T-helper 1 cell treated with Interleukin-12 subunit alpha and Interleukin-12 subunit beta and Interleukin-4 antibody, amounts not matched to agents 30 μg/mL and 1 μg/mL, for 36 hours (primary cell): ENCODE data around the gene GPT2.

Source experiments
- H3K27ac Mint-ChIP-seq: one replicate; pipeline ENCODE4 v1.8.0; 2021; ENCODE audit warnings: mild to moderate bottlenecking, mixed read lengths
- H3K27me3 Mint-ChIP-seq: one replicate; pipeline ENCODE4 v1.8.0; 2021; ENCODE audit warnings: low read depth, mixed read lengths
- H3K36me3 Mint-ChIP-seq: one replicate; pipeline ENCODE4 v1.8.0; 2021; ENCODE audit warnings: low read depth, mixed read lengths
- H3K4me1 Mint-ChIP-seq: one replicate; pipeline ENCODE4 v1.8.0; 2021; ENCODE audit warnings: low read depth, mixed read lengths
- H3K4me3 Mint-ChIP-seq: one replicate; pipeline ENCODE4 v1.8.0; 2021; ENCODE audit warnings: mild to moderate bottlenecking, moderate library complexity, mixed read lengths
- H3K9me3 Mint-ChIP-seq: one replicate; pipeline ENCODE4 v1.8.0; 2021; ENCODE audit warnings: mixed read lengths

GPT2 gene

DNA sequence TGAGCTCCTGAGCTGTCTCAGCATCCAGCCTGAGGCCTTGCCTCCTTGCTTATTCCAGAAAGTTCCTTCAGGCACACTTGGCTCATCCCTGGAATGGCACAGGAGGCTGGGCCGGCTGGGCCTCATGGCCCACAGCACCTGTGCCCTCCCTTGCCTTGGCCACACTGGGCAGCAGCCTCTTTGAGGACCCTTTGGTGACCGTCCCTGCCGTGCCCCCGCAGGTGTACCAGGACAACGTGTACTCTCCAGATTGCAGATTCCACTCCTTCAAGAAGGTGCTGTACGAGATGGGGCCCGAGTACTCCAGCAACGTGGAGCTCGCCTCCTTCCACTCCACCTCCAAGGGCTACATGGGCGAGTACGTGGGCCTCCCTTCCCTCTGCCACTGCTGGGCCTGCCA is 34.2 kb downstream of the GPT2 start:
- H3K4me3 Mint-ChIP-seq: no peak overlapping the region
- H3K27ac Mint-ChIP-seq: no peak overlapping the region
- no peaks in the 10 kb centered on the region for H3K27me3 Mint-ChIP-seq
- H3K4me1 Mint-ChIP-seq: peaks cover 2% of the 10 kb centered on the region
- no peaks in the 10 kb centered on the region for H3K9me3 Mint-ChIP-seq
- peaks cover 8% of the 10 kb centered on the region for H3K36me3 Mint-ChIP-seq

DNA sequence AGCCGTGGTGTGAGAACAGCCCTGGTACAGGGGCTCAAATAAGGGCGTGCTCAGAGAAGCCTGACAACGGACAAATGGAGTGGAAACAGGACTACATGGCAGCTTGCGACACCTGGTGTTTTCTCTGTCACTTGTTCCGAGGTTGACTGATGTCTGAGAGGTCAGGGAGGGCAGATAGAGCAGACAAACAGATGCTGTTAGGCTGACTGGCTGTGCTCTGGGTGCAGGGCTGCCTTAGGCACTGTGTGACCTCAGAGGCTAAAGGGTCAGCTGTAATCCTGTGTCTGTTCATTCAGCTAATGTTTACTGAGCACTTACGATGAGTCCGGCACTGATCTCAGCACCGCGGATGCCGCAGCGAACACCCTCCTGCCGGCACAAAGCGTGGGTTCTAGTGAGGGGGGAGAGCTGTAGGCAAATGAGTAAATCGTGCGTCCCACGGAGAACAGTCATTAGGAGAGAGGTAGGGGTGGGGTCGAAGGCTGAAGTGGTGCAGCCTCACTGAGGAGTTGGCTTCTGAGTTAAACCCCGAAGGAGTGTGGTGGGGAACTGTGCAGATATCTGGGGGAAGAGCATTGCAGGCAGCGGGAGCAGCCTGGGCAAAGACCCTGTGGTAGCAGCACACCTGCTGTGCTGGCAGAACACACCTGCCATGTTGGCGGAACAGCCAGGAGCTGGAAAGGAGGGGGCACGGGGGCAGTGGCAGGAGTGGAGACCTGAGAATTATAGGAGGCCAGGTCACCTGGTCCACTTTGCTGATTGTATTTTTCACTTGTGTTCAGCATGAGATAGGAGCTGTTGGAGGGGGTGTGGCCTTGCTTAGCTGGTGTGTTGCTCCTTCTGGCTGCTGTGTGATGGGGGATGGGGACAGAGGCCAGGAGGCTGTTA is 35.0 kb downstream of the GPT2 start:
- Mint-ChIP-seq H3K4me1 (peaks cover 2% of the 10 kb centered on the region), H3K27ac (no peak overlapping the region), H3K4me3 (no peak overlapping the region), H3K9me3 (no peaks in the 10 kb centered on the region), H3K27me3 (no peaks in the 10 kb centered on the region), H3K36me3 (peaks cover 8% of the 10 kb centered on the region)

DNA sequence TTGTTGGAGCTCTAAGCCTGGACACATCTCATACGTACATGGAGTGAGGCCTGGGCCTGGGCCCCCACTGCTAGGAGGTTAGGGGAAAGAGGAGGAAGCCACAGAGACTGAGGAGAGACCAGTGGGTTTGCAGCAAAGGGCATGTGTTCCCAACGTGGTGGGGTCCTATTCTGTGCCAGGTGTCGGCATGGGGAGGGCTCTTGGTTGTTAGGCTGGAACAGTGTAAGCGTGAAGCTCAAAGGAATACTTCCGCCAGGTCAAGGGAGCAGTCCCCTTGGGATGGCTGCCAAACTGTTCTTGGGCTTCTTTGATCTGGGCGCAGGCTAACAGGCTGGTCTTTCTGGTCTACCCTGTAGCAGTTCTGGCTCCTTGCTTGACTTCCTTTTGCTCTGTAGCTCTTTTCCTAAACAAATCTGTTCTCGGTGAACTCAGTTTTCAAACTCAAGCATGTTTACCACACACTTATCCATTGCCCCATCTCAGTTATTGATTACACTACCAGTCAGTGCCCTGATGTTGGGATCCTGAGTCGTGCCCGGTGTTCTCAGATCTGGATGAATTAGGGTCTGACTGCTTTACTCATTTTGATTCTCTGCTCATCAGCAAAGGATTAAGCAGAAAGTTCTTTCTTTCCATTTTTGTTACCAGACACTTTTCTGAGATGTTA is 36.4 kb downstream of the GPT2 start:
- Mint-ChIP-seq H3K27me3 (no peaks in the 10 kb centered on the region), H3K36me3 (peaks cover 6% of the 10 kb centered on the region), H3K27ac (no peak overlapping the region), H3K4me3 (no peak overlapping the region), H3K9me3 (no peaks in the 10 kb centered on the region), H3K4me1 (peaks cover 2% of the 10 kb centered on the region)

DNA sequence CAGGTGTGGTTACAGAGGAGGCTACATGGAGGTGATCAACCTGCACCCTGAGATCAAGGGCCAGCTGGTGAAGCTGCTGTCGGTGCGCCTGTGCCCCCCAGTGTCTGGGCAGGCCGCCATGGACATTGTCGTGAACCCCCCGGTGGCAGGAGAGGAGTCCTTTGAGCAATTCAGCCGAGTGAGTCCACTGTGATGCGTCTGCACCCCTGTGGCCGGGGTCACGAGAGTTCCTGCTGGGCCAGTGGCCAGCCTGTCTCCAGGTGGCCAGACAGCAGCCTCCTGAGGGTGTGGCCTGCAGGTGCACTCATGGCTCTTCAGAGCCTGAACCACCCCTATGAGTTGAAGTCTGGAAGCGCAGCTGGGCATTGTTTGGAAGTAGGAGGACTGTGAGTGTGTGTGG is 38.1 kb downstream of the GPT2 start:
- Mint-ChIP-seq H3K9me3 (no peaks in the 10 kb centered on the region), H3K4me1 (peaks cover 2% of the 10 kb centered on the region), H3K27ac (no peak overlapping the region), H3K4me3 (no peak overlapping the region), H3K36me3 (peaks cover 3% of the 10 kb centered on the region), H3K27me3 (no peaks in the 10 kb centered on the region)

DNA sequence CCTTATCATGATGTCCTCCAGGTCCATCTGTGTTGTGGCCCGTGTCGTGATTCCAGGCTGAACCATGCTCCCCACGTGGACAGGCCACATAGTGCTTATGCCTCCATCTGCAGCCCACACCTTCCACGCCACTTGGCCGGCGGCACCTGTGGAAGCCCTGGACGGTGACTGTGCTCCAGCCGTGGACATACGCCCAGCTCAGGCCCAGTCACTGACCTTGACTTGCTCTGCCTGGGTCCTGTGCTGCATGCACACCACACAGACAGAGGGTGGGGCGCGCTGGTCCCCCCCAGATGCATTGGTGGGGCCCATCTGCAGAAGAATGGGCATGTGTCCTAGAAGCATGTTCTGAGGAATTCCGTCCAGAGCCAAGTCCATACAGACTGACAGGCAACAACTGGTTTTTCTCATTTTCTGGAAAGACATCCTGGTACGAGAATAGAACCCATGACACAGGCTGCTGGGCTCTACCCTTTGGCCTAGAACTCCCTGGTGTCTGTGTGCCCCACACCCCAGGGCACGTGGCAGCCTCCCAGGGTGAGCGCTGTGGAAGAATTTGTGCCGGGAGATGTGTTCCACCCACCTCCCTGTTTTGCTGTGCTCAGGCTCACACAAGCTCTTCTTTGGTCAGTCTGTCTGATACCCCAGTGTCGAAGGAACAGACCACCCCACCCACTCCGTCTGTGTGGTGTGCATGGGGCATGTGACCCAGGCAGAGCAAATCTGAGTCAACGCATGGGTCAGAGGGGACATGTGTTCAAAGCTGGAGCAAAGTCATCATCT is 39.5 kb downstream of the GPT2 start:
- Mint-ChIP-seq H3K9me3 (no peaks in the 10 kb centered on the region), H3K4me1 (peaks cover 2% of the 10 kb centered on the region), H3K27ac (no peak overlapping the region), H3K4me3 (no peak overlapping the region), H3K36me3 (peaks cover 3% of the 10 kb centered on the region), H3K27me3 (no peaks in the 10 kb centered on the region)

DNA sequence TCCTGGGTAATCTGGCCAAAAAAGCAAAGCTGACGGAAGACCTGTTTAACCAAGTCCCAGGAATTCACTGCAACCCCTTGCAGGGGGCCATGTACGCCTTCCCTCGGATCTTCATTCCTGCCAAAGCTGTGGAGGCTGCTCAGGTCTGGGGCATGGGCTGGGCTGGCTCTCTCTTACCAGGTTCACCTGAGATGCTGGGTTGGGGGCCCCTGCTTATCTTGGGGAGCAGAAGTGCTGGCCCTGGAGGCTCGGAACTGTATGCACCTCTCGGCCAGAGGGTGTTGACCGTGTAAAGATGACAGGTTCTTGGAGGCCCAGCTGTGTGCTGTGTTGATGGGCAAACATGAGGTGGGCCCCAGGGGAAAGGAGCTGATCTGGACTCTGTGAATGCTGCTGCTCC is 40.2 kb downstream of the GPT2 start:
- Mint-ChIP-seq H3K4me1 (peaks cover 3% of the 10 kb centered on the region), H3K4me3 (no peak overlapping the region), H3K27ac (no peak overlapping the region), H3K27me3 (no peaks in the 10 kb centered on the region), H3K36me3 (peaks cover 6% of the 10 kb centered on the region), H3K9me3 (no peaks in the 10 kb centered on the region)

DNA sequence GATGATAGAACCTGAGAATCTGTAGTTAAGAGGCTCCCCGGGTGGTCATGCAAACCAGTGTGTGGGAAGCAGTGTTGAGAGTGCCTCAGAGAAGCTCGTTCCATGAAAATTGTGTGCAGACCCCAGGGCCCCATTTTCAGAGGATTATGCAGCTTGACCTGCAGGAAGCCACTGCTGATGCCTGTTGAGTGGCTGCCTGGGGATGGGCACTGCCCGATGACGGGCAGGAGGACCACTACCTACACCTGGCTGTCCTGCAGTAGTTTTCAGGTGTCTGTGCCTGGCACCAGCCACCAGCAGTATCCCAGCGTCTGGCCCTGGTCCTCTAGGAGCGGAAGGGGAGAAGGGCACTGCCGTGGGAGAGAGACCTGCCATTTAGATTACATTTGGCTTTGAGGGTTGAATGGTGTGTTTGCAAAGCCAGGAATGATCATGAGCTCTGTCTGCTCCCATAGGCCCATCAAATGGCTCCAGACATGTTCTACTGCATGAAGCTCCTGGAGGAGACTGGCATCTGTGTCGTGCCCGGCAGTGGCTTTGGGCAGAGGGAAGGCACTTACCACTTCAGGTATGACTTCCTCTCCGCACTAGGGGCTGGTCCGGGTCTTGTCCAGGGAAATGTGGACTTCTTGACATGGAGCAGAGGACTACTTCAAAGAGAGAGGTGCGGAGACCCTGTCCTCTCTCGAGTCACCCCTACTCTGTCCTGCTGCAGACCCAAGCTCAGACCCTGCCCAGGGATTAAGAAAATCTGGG is 42.5 kb downstream of the GPT2 start:
- Mint-ChIP-seq H3K27me3 (no peaks in the 10 kb centered on the region), H3K4me1 (peaks cover 4% of the 10 kb centered on the region), H3K36me3 (peaks cover 4% of the 10 kb centered on the region), H3K4me3 (no peak overlapping the region), H3K27ac (no peak overlapping the region), H3K9me3 (no peaks in the 10 kb centered on the region)

DNA sequence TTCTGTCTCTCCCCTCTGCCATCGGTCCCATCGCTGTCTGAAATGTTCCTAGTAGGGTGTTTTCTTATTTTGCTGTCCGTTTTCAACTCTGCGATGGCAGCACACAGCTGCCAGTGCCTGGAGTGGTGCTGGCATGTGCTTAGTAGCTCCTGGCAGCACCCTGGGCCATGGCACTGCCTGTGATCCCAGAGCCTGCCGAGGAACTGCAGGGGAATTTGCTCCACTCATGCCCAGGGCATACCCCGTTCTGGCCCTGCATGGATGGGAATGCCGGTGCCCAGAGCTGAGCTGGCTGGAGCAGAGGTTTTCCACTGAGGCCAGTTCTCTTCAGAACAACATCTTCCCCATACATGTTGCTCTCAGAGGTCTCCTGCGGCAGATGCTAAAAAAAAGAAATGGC is 43.1 kb downstream of the GPT2 start:
- Mint-ChIP-seq H3K27ac (no peak overlapping the region), H3K4me3 (no peak overlapping the region), H3K36me3 (peaks cover 4% of the 10 kb centered on the region), H3K27me3 (no peaks in the 10 kb centered on the region), H3K9me3 (no peaks in the 10 kb centered on the region), H3K4me1 (peaks cover 4% of the 10 kb centered on the region)

DNA sequence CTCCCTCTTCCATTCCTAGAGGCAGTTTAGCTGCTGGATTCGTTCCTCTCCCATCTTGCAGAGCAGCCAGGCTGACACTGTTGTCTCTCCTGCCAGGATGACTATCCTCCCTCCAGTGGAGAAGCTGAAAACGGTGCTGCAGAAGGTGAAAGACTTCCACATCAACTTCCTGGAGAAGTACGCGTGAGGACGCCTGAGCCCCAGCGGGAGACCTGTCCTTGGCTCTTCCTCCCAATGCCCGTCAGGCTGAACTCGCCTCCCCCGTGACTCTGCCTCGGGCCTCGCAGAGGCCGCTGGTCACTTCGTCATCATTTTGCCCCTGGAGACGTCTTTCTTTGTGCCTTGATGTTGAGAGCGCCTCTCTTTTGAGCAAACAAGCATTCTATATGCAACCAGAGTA is 44.6 kb downstream of the GPT2 start:
- Mint-ChIP-seq H3K27me3 (no peaks in the 10 kb centered on the region), H3K4me1 (peaks cover 4% of the 10 kb centered on the region), H3K36me3 (peaks cover 3% of the 10 kb centered on the region), H3K9me3 (no peaks in the 10 kb centered on the region), H3K4me3 (no peak overlapping the region), H3K27ac (peak overlapping the region; percentile 27)

DNA sequence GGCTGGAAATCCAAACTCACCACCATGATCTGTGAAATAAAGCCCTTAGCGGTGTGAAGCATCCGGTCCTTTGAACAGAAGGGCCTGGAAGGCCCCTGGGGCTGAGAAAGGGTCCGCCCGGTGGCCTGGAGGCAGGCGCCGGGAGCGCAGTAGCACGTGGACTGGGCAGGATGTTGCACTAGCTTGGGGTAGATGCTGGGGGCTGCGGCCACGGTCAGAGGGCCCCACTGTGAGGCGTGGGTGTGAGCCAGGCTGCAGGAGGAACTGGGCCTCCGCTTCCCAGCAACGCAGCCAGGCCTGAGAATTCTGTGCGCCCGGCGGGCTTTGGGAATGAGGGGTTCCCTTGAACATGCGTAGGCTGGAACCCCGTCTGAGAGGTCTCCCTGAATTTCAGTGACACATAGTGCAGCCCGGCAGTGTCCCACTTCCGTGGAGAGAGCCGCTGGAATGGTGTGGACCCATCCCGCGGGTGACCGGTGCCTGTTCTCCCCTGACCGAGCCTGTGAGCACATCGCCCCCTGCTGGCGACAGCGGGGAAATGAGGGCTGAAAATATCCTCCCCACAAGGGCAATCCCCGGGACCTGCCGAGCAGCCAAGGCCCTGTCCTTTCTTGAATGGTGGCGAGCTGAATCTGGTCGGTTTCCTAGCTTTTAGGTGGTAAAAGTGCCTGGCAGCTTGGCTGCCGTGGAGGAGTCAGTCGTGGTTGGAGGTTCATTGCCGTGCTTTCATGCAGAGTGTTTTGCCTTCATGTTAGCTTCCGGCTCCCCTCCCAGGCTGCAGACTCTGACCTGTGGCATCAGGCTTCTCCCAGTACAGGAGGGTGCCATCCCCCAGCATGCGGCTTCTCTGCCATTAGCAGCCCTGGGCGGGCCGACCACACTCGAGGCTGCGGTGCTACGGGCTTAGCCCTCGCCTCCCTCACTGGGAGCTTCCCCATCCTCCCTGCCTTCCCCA is 45.5 kb downstream of the GPT2 start:
- H3K4me1 Mint-ChIP-seq: peaks cover 4% of the 10 kb centered on the region
- H3K27ac Mint-ChIP-seq: no peak overlapping the region
- no peaks in the 10 kb centered on the region for H3K27me3 Mint-ChIP-seq
- H3K9me3 Mint-ChIP-seq: no peaks in the 10 kb centered on the region
- peaks cover 3% of the 10 kb centered on the region for H3K36me3 Mint-ChIP-seq
- no peak overlapping the region for H3K4me3 Mint-ChIP-seq

DNA sequence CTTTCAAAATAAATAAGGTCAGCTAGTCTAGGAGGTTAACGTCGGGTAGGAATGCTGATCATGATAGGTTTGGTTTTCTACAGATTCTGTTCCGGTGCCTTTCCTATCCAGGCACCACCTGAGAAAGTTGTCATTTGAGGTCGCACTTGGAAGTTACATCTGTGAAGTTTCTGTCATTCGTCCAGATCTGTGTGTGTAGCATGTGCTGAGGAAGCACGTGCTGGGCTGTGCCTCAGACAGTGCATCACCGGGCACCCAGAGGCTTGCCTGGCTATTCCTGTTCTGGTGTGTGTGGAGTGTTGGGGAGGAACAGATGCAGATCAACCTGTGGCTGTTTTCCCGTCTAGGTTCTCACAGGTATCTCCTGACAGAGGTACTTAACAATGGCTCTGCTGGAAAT is 46.7 kb downstream of the GPT2 start:
- Mint-ChIP-seq H3K4me1 (peaks cover 4% of the 10 kb centered on the region), H3K27ac (no peak overlapping the region), H3K9me3 (no peaks in the 10 kb centered on the region), H3K36me3 (peaks cover 3% of the 10 kb centered on the region), H3K4me3 (no peak overlapping the region), H3K27me3 (no peaks in the 10 kb centered on the region)

DNA sequence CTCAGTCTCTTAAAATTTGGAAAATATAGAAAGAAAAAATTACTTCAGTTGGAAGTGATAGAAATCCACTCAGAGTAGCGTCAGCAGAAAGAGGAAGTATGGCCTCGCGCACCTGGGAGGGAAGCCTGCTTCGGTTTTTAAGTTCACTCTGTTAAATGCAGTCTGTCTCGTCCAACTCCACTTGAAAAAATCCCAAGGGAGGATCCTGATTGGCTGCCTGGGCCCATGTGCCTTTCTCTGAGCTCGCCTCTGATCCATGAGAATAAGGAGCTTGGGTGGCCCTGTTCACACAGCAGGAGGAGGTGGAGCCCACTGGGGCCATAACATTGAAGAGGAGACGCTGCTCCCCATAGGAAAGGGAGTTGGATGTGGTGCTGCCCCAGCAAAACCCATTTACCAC is 48.6 kb downstream of the GPT2 start:
- Mint-ChIP-seq H3K4me3 (no peak overlapping the region), H3K27ac (no peak overlapping the region), H3K4me1 (peaks cover 4% of the 10 kb centered on the region), H3K9me3 (no peaks in the 10 kb centered on the region), H3K36me3 (peaks cover 3% of the 10 kb centered on the region), H3K27me3 (no peaks in the 10 kb centered on the region)

DNA sequence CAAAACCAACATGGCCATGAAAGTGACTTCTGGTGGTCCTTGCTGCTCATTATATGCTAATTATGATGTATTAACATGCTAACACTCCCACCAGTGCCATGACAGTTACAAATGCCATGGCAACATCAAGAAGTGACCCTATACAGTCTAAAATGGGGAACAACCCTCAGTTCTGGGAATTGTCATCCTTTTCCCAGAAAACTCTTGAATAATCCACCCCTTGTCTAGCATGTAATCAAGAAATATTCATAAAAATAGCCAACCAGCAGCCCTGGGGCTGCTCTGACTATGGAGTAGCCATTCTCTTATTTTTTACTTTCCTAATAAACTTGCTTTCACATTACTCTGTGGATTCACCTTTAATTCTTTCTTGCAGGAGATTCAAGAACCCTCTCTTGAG is 53.4 kb downstream of the GPT2 start:
- H3K9me3 Mint-ChIP-seq: no peaks in the 10 kb centered on the region
- peaks cover 4% of the 10 kb centered on the region for H3K4me1 Mint-ChIP-seq
- H3K4me3 Mint-ChIP-seq: no peak overlapping the region
- H3K27ac Mint-ChIP-seq: no peak overlapping the region
- no peaks in the 10 kb centered on the region for H3K27me3 Mint-ChIP-seq
- no peaks in the 10 kb centered on the region for H3K36me3 Mint-ChIP-seq
